HG02759 (cell line): ENCODE results near the gene DPEP1.

ENCODE experiments used
- ATAC-seq: cut with Tn5 transposase; IDR thresholded peaks from one replicate; pipeline ENCODE4 v1.9.1; 2021; ENCODE audit warnings: mild to moderate bottlenecking, moderate library complexity; ENCODE audit not compliant: unreplicated experiment

Gene DPEP1

DNA sequence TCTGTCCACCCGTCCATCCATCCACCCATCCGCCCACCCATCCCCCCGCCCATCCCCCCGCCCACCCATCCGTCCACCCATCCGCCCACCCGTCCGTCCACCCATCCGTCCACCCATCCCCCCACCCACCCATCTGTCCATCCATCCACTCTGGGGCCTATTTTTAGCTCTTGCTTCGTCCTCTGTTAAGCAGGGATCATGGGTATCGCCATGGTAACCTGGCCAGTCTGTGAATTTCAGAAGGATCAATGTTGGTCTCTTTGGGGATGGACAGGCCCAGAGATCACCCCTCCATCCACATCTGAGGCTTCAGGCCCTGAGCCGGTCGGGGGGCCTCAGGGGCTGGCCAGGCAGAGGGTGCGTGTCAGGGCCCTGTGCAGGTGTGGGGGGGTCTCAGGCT, 15.2 kb upstream of the DPEP1 start:
- ATAC-seq, result no peak

DNA sequence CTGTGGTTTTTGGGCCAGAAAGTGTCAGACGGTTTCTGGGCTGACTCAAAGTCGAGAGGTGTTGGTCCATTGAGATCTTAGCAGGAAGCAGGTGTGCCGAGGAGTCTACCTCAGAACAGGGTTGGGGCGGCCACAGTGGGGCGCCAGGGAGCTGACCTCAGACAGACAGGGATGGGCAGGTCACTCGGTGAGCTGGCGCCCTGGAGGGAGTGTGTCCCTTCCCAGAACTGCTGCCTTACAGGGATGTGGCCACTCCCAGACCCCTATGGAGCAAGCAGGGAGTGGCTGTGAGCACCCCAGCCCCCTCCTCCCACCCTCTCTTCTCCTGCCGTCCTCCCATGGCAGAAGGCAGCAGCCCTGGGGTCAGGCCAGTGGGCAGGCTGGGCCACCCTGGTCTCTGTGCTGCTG, 14.0 kb upstream of the DPEP1 start:
- no peak for ATAC-seq

DNA sequence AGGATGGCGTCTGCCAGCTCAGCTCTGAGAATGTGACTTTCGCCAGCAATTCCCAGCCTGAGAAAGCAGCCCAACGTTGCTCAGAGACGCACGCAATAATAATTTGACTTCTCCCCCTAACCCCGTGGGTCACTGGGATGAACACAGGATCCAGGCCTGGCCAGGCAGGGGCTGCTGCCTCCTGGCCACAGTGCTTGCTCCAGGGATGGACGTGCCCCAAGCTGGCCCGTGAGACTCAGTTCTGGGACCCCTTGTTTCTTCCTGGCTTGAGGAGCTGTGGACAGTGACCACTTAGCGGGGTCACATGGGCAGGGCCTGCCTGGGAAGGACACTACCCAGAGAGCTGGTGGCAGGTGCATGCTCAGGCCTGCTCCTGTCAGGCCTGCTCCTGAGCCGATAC, 13.5 kb upstream of the DPEP1 start:
- ATAC-seq, result no peak

DNA sequence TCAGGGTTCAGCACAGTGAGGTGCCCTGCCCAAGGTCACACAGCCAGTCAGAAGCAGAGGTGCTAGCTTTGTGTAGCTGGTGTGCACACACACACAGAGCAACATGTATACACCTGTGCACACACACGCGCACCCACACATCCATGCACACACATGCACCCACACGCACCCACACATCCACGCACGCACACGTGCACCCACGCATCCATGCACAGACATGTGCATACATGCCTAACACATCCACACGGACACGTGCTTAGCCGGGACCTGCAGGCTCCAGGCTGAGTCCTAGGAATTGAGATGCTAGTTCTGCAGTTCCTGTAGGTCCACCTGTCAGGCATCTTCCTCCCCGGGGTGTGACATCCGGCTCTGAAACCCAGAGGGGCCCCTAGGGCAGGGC, 13.0 kb upstream of the DPEP1 start:
- no peak for ATAC-seq

DNA sequence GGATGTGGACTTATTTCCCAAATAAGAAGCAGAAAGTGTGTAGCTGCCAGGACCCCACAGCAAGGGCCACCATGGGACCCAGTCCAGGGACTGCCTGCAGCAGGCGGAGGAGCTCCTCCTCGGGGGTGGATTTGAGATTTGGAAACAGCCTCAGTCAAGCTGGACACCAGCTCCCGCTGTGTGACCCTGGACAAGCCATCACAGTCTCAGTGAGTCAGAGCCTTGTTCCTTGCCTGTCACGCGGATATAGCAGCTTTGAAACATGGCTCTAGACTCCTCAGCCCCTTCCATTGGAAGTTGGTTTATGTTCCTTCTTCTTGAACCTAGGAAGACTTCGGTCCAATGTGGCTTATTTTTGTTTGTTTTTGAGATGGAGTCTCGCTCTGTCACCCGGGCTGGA, 12.5 kb upstream of the DPEP1 start:
- no peak for ATAC-seq

DNA sequence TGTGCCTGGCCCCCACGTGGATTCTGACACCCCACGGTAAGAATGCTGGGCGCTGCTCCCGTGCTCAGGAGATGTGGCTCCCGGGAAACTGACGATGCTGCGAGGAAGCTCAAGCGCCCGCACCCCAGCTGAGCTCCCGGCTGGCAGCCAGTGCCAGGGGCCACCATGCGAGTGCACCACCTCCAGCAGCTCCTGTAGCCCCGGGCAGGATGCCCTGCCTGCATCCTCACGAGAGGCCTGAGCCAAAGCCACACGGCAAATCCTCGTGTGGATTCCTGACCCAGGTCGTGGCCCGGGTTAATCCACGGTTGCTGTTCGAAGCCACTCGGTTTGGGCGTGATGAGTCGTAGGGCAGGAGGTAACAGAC, 11.6 kb upstream of the DPEP1 start:
- ATAC-seq, result no peak

DNA sequence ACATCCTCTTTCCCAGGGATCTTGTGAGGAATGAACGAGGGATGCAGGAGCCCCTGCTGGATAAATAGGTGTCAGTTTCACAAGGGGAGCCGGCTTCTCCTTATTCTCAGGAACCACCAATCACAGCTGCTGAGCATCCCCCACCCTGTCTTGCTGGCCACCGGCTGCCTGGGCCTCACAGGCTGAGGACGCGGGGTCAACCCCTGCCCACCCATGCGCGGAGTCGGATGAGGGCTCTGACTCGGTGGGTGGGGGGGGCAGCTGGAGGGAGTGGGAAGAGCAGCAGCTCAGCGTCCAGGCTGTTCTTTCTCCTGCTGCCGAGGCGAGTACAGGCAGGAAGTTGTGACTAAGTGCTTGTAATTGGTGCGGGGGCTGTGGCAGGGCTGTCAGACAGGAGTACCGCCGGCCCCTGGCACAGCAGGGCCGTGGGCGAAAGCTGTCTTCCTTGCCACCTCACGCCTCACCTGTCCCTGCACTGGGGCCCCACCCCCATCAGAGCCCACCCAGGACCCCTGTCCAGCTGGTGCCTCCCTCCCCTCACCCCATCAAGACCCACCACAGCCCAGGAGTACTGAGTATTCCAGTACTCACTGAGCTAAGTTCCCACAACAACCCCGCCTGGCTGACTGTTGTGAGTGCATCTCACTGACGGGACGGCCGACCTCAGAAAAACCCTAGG, 11.0 kb upstream of the DPEP1 start:
- ATAC-seq, result no peak

DNA sequence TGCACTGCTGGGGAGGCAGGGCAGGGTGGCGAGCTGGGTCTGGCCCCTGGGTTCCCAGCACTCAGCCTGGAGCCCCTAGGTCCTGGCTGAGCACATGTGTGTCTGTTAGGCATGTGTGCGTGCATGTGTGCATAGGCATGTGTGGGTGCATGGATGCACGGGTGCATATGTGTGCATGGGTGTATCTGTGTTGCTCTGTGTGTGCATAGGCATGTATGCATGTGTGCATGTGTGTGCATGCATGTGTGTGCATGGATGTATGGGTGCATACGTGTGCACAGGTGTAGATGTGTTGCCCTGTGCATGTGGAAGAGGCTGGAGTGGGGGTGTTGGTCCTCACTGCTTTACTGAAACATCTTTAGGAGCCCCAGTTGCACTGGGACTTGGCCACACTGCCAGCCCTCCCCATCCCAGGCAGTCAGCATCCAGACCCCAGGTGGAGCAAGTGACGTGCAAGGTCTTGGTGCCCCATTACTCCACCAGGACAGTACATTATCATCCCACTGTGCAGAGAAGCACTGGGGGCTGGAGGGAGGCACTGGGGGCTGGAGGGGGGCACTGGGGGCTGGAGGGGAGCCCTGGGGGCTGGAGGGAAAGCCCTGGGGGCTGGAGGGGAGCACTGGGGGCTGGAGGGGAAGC, 10.4 kb upstream of the DPEP1 start:
- no peak for ATAC-seq

DNA sequence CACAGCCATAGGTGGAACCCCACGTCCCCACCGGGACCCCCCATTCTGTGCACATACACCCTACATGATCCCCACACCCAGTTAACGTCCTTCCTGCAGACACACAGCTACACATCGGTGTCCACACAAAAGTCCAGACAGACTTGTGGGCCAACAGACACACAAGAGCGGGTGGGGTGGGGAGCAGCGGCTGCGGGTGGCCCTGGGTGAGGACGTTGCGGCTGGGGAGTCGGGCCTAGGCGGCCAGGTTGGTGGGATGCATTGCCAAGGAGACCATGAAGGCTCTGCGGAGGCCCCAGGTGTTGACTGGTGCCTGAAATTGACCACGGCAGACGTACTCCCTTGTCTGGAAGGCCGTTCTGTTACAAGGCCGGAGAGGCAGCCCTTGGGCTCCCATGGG, 8.7 kb upstream of the DPEP1 start:
- ATAC-seq, result no peak

DNA sequence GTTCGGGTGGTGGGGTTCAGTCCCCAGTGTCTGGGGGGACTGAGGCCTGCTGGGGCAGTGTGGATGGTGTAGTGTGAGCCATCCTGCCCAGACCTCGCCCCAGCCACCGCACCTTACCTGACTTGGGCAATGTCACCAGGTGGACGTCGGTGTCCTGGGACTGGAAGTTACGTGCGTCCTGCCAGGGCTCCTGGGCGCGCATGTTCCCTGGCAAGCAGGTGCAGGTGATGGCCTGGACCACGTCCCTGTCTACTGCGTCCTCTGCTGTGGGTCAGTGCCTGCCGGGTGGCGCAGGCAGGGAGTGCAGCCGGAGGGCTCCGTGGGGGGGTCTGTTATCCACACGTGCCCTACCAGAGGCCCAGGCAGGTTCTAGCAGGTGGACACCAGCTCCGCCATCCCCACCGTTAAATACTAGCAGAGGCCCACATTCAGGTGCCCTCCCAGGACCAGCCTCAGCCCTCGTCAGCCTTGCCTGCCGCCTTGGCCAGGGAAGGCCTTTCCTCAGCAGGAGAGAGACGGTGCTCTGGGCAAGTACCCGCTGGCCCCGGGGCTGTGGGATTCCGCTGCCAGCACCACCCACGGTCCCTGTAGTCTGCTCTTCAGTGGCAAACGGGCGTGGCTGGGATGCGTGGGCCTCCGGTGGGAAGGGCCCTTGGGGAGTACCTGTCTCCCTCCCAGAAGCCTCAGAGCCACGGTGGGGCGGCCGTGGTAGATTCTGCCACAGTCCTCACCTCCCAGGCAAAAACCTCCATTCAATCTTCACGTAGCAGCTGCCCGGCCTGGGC, 8.1 kb upstream of the DPEP1 start:
- ATAC-seq, result no peak

DNA sequence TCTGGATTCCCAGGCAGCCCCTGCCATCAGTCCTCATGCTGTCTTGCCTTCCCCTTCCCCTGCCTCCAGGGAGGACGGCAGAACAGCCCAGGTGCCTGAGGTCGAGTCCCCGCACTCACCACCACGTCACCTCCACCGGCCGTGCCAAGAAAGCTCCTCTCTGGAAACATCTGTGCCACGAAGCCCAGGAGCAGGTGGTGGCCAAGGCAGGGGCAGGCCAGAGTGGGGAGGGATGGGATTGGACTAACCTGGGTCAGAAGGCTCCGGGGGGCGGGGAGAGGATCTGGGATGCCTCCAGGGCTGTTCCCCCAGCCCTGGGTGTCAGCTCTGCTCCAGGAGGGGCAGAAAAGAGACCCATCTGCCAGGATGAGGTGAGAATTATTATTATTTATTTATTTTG, 7.4 kb upstream of the DPEP1 start:
- ATAC-seq, result no peak

DNA sequence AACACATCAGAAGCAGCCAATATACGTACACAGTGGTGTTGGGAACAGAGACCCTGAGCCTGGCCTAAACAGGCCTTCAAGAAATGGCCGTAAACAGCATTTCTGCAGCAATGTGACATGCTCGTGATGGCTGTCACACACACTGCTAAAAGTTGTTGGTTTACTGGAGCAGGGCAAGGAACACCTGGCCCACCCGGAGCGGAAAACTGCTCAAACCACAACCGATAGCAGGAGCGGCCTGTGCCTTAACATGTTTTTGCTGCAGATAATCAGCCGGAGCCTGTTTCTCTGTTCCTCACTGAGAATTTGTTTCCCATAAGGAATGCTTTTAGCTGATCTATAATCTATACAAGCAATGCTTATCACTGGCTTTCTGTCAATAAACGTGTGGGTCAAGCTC, 6.0 kb upstream of the DPEP1 start:
- no peak for ATAC-seq

DNA sequence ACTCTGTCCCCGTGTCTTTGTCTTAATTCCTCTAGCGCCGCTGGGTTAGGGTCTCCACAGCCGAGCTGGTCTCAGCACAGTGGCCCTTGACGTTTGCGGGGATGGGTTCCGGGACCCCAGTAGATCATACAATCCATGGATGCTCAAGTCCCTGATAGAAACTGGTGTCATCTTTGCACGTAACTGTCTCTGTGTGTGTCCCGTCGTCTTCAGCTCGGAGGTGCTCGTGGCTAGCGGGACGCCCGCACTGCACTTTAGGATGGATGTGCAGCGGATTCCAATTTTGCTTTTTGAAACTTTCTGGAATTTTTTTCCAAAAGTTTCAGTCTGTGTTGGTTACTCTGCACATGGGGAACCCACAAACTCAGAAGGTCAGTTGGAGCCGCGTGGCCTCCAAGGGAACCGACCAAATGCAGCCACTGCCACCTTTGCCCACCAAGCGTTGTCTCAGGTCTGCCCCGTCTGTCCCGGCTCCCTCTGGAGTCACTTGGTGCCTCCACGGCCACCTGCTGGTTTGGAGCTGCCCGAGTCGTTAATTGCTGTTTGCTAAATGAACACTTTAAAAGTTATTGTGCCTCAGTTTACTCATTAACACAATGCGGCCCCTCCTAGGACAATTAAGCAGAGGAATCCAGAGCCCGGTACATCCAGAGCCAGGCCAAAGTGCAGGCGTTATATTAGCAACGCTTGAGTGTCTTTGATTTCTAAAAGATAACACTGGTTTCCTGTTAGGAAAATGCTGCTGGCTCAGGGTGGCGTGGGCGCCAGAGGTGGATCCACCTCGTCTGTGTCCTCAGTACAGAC, 5.3 kb upstream of the DPEP1 start:
- ATAC-seq, result no peak

DNA sequence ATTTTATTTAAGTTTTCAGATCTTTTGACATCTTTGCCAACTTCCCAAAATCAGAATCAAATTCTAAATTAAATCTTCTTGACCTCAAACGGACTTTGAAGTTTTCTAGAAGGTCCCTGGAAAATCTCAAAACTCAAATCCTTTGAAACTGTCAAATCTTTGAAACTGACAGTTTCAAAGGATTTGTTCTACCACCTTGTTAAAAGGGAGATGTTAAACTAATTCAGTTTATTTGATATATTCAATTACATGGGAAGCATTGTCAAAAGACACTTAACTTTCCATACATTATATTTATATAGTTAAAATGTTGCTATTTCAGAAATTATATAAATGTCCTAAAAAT, 3.4 kb upstream of the DPEP1 start:
- ATAC-seq, result no peak

DNA sequence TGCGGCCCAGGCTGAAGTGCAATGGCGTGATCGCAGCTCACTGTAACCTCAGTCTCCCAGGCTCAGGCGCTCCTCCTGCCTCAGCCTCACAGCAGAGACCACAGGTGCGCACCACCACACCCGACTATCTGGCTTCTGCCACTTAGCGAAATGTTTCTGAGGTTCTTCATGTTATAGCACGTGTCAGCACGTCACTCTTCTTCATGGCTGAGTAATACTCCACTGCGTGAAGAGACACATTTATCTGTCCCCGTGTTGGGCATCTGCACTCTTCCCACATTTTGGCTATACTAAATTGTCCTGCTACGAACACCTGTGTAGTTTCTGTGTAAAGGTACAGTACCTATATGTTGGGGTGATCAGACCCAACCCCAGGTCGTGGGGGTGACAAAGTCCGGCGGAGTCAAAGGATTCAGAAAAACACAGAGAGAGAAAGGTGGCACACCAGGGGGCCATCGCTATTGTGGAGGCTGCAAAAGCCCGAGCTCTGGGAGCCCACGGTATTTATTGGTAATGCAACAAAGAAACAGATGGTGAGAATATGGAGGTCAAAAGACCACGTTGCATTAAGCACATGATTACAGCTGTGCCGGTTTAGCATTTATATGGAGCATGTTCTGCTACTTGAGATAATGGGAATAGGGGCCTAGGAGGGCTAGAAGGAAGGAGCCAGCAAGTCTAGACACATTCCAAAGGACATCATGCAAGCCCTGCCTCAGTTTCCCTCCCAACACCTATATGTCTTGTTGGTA, 851 bp upstream of the DPEP1 start:
- no peak for ATAC-seq

DNA sequence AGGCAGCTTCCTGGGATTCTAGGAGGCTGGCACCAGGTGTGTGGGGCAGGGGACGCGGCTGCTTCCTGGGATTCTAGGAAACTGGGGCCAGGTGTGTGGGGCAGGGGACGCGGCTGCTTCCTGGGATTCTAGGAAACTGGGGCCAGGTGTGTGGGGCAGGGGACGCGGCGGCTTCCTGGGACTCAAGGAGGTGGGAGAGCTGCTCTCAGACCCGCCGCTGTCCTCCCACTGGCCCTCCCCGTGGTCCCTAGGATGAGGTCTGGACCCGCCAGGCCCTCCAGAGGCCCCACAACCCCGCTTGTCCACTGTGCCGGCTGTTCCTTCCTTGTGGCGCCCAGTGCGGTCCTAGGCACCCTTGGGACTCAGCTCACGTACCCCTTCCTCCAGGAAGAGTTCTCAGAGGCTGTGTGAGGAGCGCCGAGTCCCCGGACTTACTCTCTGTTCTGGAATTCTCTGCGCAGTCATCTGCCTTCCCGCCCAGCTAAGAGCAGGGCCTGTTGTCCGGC, 565 bp downstream of the DPEP1 start:
- ATAC-seq, result no peak

DNA sequence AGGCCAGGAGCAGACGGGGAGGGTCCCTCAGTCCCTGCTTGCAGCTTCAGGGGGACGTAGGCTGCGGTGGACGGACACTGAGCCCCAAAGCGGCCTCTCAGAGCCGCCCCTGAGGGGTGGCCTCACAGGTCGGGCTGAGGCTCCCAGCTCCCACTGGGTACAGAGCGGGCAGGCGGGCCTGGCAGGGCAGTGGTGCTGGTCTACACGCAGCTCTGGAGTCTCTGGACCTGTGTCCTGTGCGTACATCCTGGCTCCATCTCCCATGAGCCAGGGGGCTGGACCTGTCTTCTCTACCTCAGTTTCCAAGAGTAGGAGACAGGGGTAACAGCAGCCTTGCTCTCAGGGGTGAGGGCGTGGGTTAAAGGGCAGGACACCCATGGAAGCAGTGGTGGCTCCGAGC, 1.7 kb downstream of the DPEP1 start:
- ATAC-seq, result no peak

DNA sequence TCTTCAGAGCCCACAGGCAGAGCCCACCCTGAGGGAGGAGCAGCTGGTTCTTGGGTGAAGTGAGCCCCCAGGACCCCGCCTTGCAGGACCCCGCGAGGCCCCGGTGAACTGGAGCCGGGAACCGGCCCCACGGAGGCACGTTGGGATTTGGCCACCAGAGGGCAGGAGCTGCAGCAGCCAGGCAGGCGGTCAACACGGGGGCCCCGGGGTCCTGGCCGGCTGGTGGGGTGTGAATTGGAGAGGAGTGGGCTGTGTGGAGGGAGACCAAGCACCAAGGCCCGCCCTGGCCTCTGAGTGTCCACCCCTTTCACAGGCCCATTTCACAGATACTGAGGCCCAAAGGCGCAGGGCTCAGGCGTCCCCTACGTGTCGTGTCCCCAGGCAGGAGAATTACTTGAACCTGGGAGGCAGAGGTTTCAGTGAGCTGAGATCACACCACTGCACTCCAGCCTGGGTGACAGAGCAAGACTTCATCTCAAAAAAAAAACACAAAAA, 2.2 kb downstream of the DPEP1 start:
- no peak for ATAC-seq

DNA sequence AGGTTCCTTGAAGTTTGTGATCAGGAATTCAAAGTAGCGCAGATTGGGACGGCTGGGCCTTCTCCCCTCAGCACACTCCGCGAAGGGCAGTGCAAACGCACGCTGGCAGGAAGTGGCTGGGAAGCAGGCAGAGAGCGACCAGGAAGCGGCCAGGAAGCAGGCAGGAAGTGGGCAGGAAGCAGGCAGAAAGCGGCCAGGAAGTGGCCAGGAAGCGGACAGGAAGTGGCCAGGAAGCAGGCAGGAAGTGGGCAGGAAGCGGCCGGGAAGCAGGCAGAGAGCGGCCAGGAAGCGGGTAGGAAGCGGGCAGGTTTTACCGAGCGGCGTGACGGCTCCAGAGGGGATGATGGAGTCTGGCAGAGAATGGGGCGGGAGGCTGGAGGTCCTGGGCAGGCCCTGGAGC, 3.2 kb downstream of the DPEP1 start:
- ATAC-seq, result no peak

DNA sequence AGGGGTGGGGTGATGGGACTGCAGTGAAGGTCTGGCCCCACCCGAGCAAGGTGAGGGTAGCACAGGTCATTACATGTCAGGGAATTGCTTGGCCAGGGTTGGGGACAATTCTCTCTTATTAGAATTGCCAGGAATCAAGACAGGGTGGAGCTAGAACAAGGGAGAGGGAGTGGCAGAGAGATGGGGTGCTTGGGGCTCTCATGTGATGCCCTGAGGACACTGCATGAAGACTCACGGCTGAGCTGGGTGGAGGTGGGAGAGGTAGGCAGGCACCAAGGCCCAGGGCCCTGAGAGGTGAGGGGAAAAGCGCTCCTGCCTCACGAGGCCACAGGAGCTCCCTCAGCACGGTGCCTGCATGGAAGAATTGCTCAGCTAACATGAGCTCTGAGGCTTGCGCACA, 3.6 kb downstream of the DPEP1 start:
- ATAC-seq, result no peak
